Lower leg skin (tissue), 3 donors: ENCODE data around the gene PGA3.

ENCODE experiments used
- CTCF ChIP-seq, 3 donors: fragments of 450-650 bp; IDR thresholded peaks; one replicate each; pipeline ENCODE4 v1.5.1; 2016; ENCODE audit warnings: antibody characterized with exemption in 3 of 3, mild to moderate bottlenecking in 3 of 3, moderate library complexity in 2 of 3
- POLR2A ChIP-seq, 2 donors: fragments of 450-650 bp; IDR thresholded peaks; one replicate each; pipeline ENCODE4 v1.6.1; 2016 to 2017; ENCODE audit warnings: antibody characterized with exemption in 2 of 2, mild to moderate bottlenecking in 1 of 2, moderate library complexity in 1 of 2

DNA sequence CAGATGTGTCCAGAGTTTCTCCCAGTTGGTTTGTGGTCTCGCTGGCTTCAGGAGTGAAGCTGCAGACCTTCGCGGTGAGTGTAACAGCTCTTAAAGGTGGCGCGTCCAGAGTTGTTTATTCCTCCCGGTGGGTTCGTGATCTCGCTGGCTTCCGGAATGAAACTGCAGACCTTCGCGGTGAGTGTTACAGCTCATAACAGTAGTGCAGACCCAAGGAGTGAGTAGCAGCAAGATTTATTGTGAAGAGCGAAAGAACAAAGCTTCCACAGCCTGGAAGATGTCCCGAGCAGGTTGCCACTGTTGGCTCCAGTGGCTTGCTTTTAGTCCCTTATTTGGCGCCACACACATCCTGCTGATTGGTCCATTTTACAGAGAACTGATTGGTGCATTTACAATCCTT lies 1.8 kb upstream of the PGA3 start:
- TF ChIP-seq CTCF (IDR thresholded peaks at IDR 0.05) = no peak
- no peak for TF ChIP-seq POLR2A (IDR thresholded peaks at IDR 0.05)
